H1 (cell line): ENCODE results near the gene URM1. TPM values are rescaled to one million over a fixed set of nuclear protein-coding genes. Genes with fewer than 3 reads are reported as not detected.
A peak's percentile ranks its signal among the peaks of the same experiment; 100 is the strongest.

Experiments used
- CBX5 ChIP-seq: fragments of 300-800, 300-1000 bp; sonication (generic); IDR thresholded peaks from 2 replicates; pipeline ENCODE4 v1.7.1; 2016; ENCODE audit warnings: antibody characterized with exemption, low read length, low read depth
- CBX8 ChIP-seq: fragments of 300-800, 300-1000 bp; sonication (generic); IDR thresholded peaks from 2 replicates; pipeline ENCODE4 v1.7.1; 2016; ENCODE audit warnings: low read depth, low read length, borderline replicate concordance
- CREB1 ChIP-seq: IDR thresholded peaks from 2 replicates; pipeline ENCODE4 v1.6.1; 2012; ENCODE audit warnings: inconsistent platforms
- EP300 ChIP-seq, 2 experiments: IDR thresholded peaks; 1 replicate in 1 of 2; 2 replicates in 1 of 2; pipeline ENCODE4 v1.6.1; 2011 to 2012; ENCODE audit warnings: low read depth in 2 of 2, low read length in 2 of 2, mild to moderate bottlenecking in 2 of 2, borderline replicate concordance in 1 of 2, inconsistent platforms in 1 of 2, moderate library complexity in 1 of 2
- EZH2 ChIP-seq: fragments of 200-600 bp; sonication (generic); IDR thresholded peaks from 2 replicates; pipeline ENCODE4 v1.7.1; 2012; ENCODE audit warnings: low read depth, mild to moderate bottlenecking, moderate library complexity, low read length, inconsistent platforms; ENCODE audit not compliant: severe bottlenecking
- GABPA ChIP-seq: IDR thresholded peaks from 2 replicates; pipeline ENCODE4 v1.6.1; 2011; ENCODE audit warnings: mild to moderate bottlenecking, low read length, moderate library complexity, borderline replicate concordance; ENCODE audit not compliant: insufficient read depth
- GTF2F1 ChIP-seq: IDR thresholded peaks from 2 replicates; pipeline ENCODE4 v1.6.1; 2012; ENCODE audit warnings: low read depth, low read length, improper control_type of control experiment, borderline replicate concordance
- HDAC2 ChIP-seq, 2 experiments: fragments of 300-600 bp in 1 of 2; sonication (generic) in 1 of 2; IDR thresholded peaks; 2 replicates each; pipeline ENCODE4 v1.6.1; 2011 to 2012; ENCODE audit warnings: low read depth in 2 of 2, low read length in 2 of 2, mild to moderate bottlenecking in 2 of 2, moderate library complexity in 2 of 2, borderline replicate concordance in 1 of 2, inconsistent platforms in 1 of 2
- PHF8 ChIP-seq: fragments of 200-600 bp; sonication (generic); conservative IDR thresholded peaks from 2 replicates; pipeline ENCODE4 v1.7.1; 2012; ENCODE audit warnings: low read depth, mild to moderate bottlenecking, inconsistent platforms, low read length, moderate library complexity
- RAD21 ChIP-seq, 2 experiments: IDR thresholded peaks in 1 of 2; conservative IDR thresholded peaks in 1 of 2; 2 replicates each; pipeline ENCODE4 v1.6.1; 2011; ENCODE audit warnings: low read depth in 2 of 2, low read length in 2 of 2, improper control_type of control experiment in 1 of 2, inconsistent platforms in 1 of 2, mild to moderate bottlenecking in 1 of 2, moderate library complexity in 1 of 2
- RBBP5 ChIP-seq: IDR thresholded peaks from 2 replicates; pipeline ENCODE4 v1.7.1; 2012; ENCODE audit warnings: low read depth, mild to moderate bottlenecking, inconsistent platforms, low read length, moderate library complexity, borderline replicate concordance
- RNF2 ChIP-seq: fragments of 200-900, 300-1000 bp; sonication (generic); IDR thresholded peaks from 2 replicates; pipeline ENCODE4 v1.7.1; 2016; ENCODE audit warnings: borderline replicate concordance, low read depth, mild to moderate bottlenecking, antibody characterized with exemption, low read length; ENCODE audit not compliant: poor library complexity, severe bottlenecking; ENCODE audit errors: missing control alignments
- RXRA ChIP-seq: IDR thresholded peaks from 2 replicates; pipeline ENCODE4 v1.6.1; 2011; ENCODE audit warnings: low read depth, mild to moderate bottlenecking, low read length, moderate library complexity; ENCODE audit not compliant: insufficient read depth
- SAP30 ChIP-seq: fragments of 300-600 bp; sonication (generic); IDR thresholded peaks from 2 replicates; pipeline ENCODE4 v1.7.1; 2012; ENCODE audit warnings: low read length, moderate library complexity, mild to moderate bottlenecking, inconsistent platforms; ENCODE audit not compliant: insufficient read depth, insufficient replicate concordance
- SIN3A ChIP-seq, 2 experiments: IDR thresholded peaks in 1 of 2; conservative IDR thresholded peaks in 1 of 2; 2 replicates each; pipeline ENCODE4 v1.6.1; 2011 to 2012; ENCODE audit warnings: low read length in 2 of 2, improper control_type of control experiment in 1 of 2, low read depth in 1 of 2, mild to moderate bottlenecking in 1 of 2
- SIRT6 ChIP-seq: IDR thresholded peaks from one replicate; pipeline ENCODE4 v1.7.1; 2012; ENCODE audit warnings: low read length, inconsistent platforms
- SP1 ChIP-seq: IDR thresholded peaks from 2 replicates; pipeline ENCODE4 v1.6.1; 2011; ENCODE audit warnings: low read depth, low read length
- SP2 ChIP-seq: IDR thresholded peaks from 2 replicates; pipeline ENCODE4 v1.6.1; 2012; ENCODE audit warnings: mild to moderate bottlenecking, low read length, inconsistent platforms
- SP4 ChIP-seq: IDR thresholded peaks from 2 replicates; pipeline ENCODE4 v1.6.1; 2012; ENCODE audit warnings: low read length, inconsistent platforms
- SUZ12 ChIP-seq: fragments of 200-600 bp; sonication (generic); IDR thresholded peaks from 2 replicates; pipeline ENCODE4 v1.6.1; 2012; ENCODE audit warnings: mild to moderate bottlenecking, inconsistent platforms, low read length, moderate library complexity, mixed read lengths
- TAF7 ChIP-seq: optimal IDR thresholded peaks from 2 replicates; pipeline ENCODE3; 2011; ENCODE audit warnings: low read depth, mild to moderate bottlenecking, inconsistent platforms, low read length, moderate library complexity, borderline replicate concordance
- TBP ChIP-seq: IDR thresholded peaks from 2 replicates; pipeline ENCODE4 v1.6.1; 2011; ENCODE audit warnings: low read depth, low read length, improper control_type of control experiment
- polyA plus RNA-seq, 7 experiments: library from polyadenylated mRNA; depleted of rRNA in 3 of 7; stranded (reverse) in 5 of 7; unstranded in 2 of 7; fragments of >200 nt in 5 of 7; fragments of 200-250 nt in 2 of 7; gene quantifications; 1 replicate in 5 of 7; 2 replicates in 1 of 7; 4 replicates in 1 of 7; pipeline versions ENCODE4 v1.2.1 to v1.2.3, GENCODE V29; 2011 to 2013; ENCODE audit warnings: missing spikeins in 2 of 7, mixed read lengths in 2 of 7
- total RNA-seq: library from RNA; stranded (reverse); fragmentation: NEBNext Ultra II Directional; extraction: Animal tissue kit (Norgen Biotek cat#: 25700); gene quantifications from 2 replicates; pipeline ENCODE4 v1.2.1, GENCODE V29; 2021

The URM1 gene
- total and polyA plus RNA-seq, 2 of the 8 experiments (the other 6 are each of a cell fraction or from before 2014, with no cell fraction given) = 58.3 to 62.3 TPM

GRCh38 chr9:128322404-128323211 is 48.6 kb upstream of the URM1 start, which contains the start of the genes COQ4 and TRUB2 (continued):
- TF ChIP-seq GABPA = peak; percentile 98
- no peak for TF ChIP-seq RXRA
- TF ChIP-seq GTF2F1 = no peak; the same call in 1 of the 2 replicates
- TF ChIP-seq CREB1 = no peak; the same call in 1 of the 2 replicates
- TF ChIP-seq SIRT6 = no peak
- no peak for TF ChIP-seq EP300 (IDR thresholded peaks at IDR 0.05; ENCODE audit: borderline replicate concordance in 1 of 2, low read depth in 2 of 2, low read length in 2 of 2)
- TF ChIP-seq CBX5 = no peak
- no peak for TF ChIP-seq RNF2
- no peak for TF ChIP-seq CBX8
- peak; percentile 71 to 89; a peak in 2 of 4 replicates for TF ChIP-seq HDAC2 (IDR thresholded peaks at IDR 0.05; ENCODE audit: borderline replicate concordance in 1 of 2, low read depth in 2 of 2, low read length in 2 of 2)
- peak; percentile 84 for TF ChIP-seq SAP30
- TF ChIP-seq TBP = peak; percentile 74
- no peak for TF ChIP-seq RAD21 (IDR thresholded peaks at IDR 0.05 in 1 of 2, conservative IDR thresholded peaks at IDR 0.05 in 1 of 2; ENCODE audit: low read depth in 2 of 2, low read length in 2 of 2)
- no peak for TF ChIP-seq EZH2
- TF ChIP-seq RBBP5 = peak; percentile 95
- TF ChIP-seq SIN3A (conservative IDR thresholded peaks at IDR 0.05 in 1 of 2, IDR thresholded peaks at IDR 0.05 in 1 of 2; ENCODE audit: low read depth in 1 of 2, low read length in 2 of 2) = peak; percentile 86 to 96
- TF ChIP-seq SP1 = no peak
- peak; percentile 74 for TF ChIP-seq PHF8
- no peak for TF ChIP-seq TAF7
- TF ChIP-seq SP4 = no peak
- no peak for TF ChIP-seq SP2
- peak; percentile 25; the same call in 1 of the 2 replicates for TF ChIP-seq SUZ12
